ENCODE data around the gene PEAK3.

The PEAK3 gene

GRCh38 chr19:2250766-2251105 lies 31.2 kb downstream of the PEAK3 start:
- Histone ChIP-seq H3K4me1 (ENCODE audit: control insufficient read depth, insufficient read depth, low read length) (peaks cover 18% of the 10 kb centered on the region), H3K36me3 (ENCODE audit: insufficient read depth, low read length) (peaks cover 31% of the 10 kb centered on the region), H3K9me3 (replicated peaks; ENCODE audit: low read length) (no peaks in the 10 kb centered on the region), H3K27me3 (ENCODE audit: control insufficient read depth, insufficient read depth, low read length) (no peaks in the 10 kb centered on the region), H3K9ac (ENCODE audit: low read depth, low read length) (no peak overlapping the region), H3K4me2 (ENCODE audit: low read length) (no peak overlapping the region), H3K4me3 (ENCODE audit: low read length) (no peak overlapping the region)

- H3K4me3 ChIP-seq (ENCODE audit: low read length): no peak overlapping the region
- H3K27me3 ChIP-seq (ENCODE audit: control insufficient read depth, insufficient read depth, low read length): no peaks in the 10 kb centered on the region
- H3K4me2 ChIP-seq (ENCODE audit: low read length): no peak overlapping the region
- no peak overlapping the region for H3K9ac ChIP-seq (ENCODE audit: low read depth, low read length)
- peaks cover 37% of the 10 kb centered on the region for H3K36me3 ChIP-seq (ENCODE audit: insufficient read depth, low read length)
- H3K4me1 ChIP-seq (ENCODE audit: control insufficient read depth, insufficient read depth, low read length): peaks cover 12% of the 10 kb centered on the region
- H3K9me3 ChIP-seq (replicated peaks; ENCODE audit: low read length): no peaks in the 10 kb centered on the region
Observed at GRCh38 chr19:2249880-2250765, 31.9 kb downstream of the PEAK3 start.

GRCh38 chr19:2249010-2249866 lies 32.7 kb downstream of the PEAK3 start, which contains the start of gene AMH:
TSS of gene AMH (plus strand) at chr19:2249323. CDS start at chr19:2249333, 10 bp downstream.
- peaks cover 46% of the 10 kb centered on the region for H3K36me3 ChIP-seq (ENCODE audit: insufficient read depth, low read length)
- H3K27me3 ChIP-seq (ENCODE audit: control insufficient read depth, insufficient read depth, low read length): no peaks in the 10 kb centered on the region
- H3K4me3 ChIP-seq (ENCODE audit: low read length): no peak within 1 kb of the TSS
- no peaks in the 10 kb centered on the region for H3K9me3 ChIP-seq (replicated peaks; ENCODE audit: low read length)
- peaks cover 9% of the 10 kb centered on the region for H3K4me1 ChIP-seq (ENCODE audit: control insufficient read depth, insufficient read depth, low read length)
- no peak within 1 kb of the TSS for H3K9ac ChIP-seq (ENCODE audit: low read depth, low read length)
- no peak within 1 kb of the TSS for H3K4me2 ChIP-seq (ENCODE audit: low read length)

GRCh38 chr19:2248136-2249009 lies 33.6 kb downstream of the PEAK3 start:
- H3K4me2 ChIP-seq (ENCODE audit: low read length): no peak overlapping the region
- H3K27me3 ChIP-seq (ENCODE audit: control insufficient read depth, insufficient read depth, low read length): no peaks in the 10 kb centered on the region
- H3K4me1 ChIP-seq (ENCODE audit: control insufficient read depth, insufficient read depth, low read length): peaks cover 9% of the 10 kb centered on the region
- no peak overlapping the region for H3K9ac ChIP-seq (ENCODE audit: low read depth, low read length)
- no peaks in the 10 kb centered on the region for H3K9me3 ChIP-seq (replicated peaks; ENCODE audit: low read length)
- peaks cover 54% of the 10 kb centered on the region for H3K36me3 ChIP-seq (ENCODE audit: insufficient read depth, low read length)
- H3K4me3 ChIP-seq (ENCODE audit: low read length): no peak overlapping the region

DNA sequence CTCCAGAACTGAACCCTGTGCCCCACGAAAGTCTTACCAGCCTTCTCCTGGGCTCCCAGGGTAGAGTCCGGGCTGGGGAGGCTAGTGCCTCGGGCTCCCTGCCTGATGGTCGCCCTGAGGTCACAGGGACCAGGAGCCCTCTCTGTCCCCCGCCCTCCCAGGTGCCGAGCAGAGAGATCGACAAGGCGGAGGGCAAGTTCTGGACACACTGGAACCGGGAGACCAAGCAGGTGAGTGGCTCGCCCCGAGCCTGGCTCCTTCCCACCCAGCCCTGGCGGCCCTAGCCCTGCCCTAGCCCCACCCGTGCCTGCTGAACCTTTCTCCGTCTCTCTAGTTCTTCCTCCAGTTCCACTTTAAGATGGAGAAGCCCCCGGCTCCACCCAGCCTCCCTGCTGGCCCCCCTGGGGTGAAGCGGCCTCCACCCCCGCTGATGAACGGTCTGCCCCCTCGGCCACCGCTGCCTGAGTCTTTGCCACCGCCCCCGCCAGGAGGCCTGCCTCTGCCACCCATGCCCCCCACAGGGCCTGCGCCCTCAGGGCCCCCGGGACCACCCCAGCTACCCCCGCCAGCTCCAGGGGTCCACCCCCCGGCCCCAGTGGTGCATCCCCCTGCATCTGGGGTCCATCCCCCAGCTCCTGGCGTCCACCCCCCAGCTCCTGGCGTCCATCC lies 34.4 kb downstream of the PEAK3 start:
- Histone ChIP-seq H3K4me3 (ENCODE audit: low read length) (no peak overlapping the region), H3K4me1 (ENCODE audit: control insufficient read depth, insufficient read depth, low read length) (peaks cover 11% of the 10 kb centered on the region), H3K9ac (ENCODE audit: low read depth, low read length) (no peak overlapping the region), H3K27me3 (ENCODE audit: control insufficient read depth, insufficient read depth, low read length) (no peaks in the 10 kb centered on the region), H3K4me2 (ENCODE audit: low read length) (no peak overlapping the region), H3K9me3 (replicated peaks; ENCODE audit: low read length) (no peaks in the 10 kb centered on the region), H3K36me3 (ENCODE audit: insufficient read depth, low read length) (peaks cover 62% of the 10 kb centered on the region)

DNA sequence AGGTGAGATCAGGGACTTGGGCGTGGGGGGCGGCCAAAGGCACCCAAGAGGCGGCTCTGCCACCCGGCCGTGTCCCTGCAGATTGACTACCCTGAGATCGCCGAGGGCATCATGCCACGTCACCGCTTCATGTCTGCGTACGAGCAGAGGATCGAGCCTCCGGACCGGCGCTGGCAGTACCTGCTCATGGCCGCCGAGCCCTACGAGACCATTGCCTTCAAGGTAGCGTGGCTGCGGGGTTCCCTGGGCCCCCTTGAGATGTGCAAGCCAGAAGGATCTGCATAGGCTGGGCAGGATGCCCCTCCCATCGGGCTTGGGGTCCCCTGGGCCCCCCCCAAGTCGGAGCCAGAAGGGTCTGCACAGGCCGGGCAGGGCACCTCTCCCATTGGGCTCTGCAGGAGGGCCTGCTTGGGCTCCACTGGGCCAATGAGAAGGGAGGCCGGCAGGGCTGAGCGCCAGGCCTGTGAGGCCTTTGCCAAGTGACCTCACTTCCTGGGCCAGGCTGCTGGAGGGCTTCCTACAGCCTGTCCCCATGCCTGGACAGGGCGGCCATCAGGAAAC lies 35.1 kb downstream of the PEAK3 start:
- H3K4me3 ChIP-seq (ENCODE audit: low read length): no peak overlapping the region
- H3K9ac ChIP-seq (ENCODE audit: low read depth, low read length): no peak overlapping the region
- H3K27me3 ChIP-seq (ENCODE audit: control insufficient read depth, insufficient read depth, low read length): no peaks in the 10 kb centered on the region
- H3K9me3 ChIP-seq (replicated peaks; ENCODE audit: low read length): no peaks in the 10 kb centered on the region
- peaks cover 18% of the 10 kb centered on the region for H3K4me1 ChIP-seq (ENCODE audit: control insufficient read depth, insufficient read depth, low read length)
- H3K36me3 ChIP-seq (ENCODE audit: insufficient read depth, low read length): peaks cover 66% of the 10 kb centered on the region
- no peak overlapping the region for H3K4me2 ChIP-seq (ENCODE audit: low read length)

GRCh38 chr19:2246014-2246620 lies 35.9 kb downstream of the PEAK3 start:
- Histone ChIP-seq H3K4me1 (ENCODE audit: control insufficient read depth, insufficient read depth, low read length) (peaks cover 26% of the 10 kb centered on the region), H3K9me3 (replicated peaks; ENCODE audit: low read length) (no peaks in the 10 kb centered on the region), H3K9ac (ENCODE audit: low read depth, low read length) (no peak overlapping the region), H3K36me3 (ENCODE audit: insufficient read depth, low read length) (peaks cover 66% of the 10 kb centered on the region), H3K4me3 (ENCODE audit: low read length) (no peak overlapping the region), H3K4me2 (ENCODE audit: low read length) (no peak overlapping the region), H3K27me3 (ENCODE audit: control insufficient read depth, insufficient read depth, low read length) (no peaks in the 10 kb centered on the region)

- H3K4me1 ChIP-seq (ENCODE audit: control insufficient read depth, insufficient read depth, low read length): peaks cover 34% of the 10 kb centered on the region
- H3K36me3 ChIP-seq (ENCODE audit: insufficient read depth, low read length): peaks cover 66% of the 10 kb centered on the region
- no peaks in the 10 kb centered on the region for H3K9me3 ChIP-seq (replicated peaks; ENCODE audit: low read length)
- no peak overlapping the region for H3K9ac ChIP-seq (ENCODE audit: low read depth, low read length)
- no peak overlapping the region for H3K4me3 ChIP-seq (ENCODE audit: low read length)
- no peak overlapping the region for H3K4me2 ChIP-seq (ENCODE audit: low read length)
- no peaks in the 10 kb centered on the region for H3K27me3 ChIP-seq (ENCODE audit: control insufficient read depth, insufficient read depth, low read length)
Observed at GRCh38 chr19:2245273-2245672, 36.7 kb downstream of the PEAK3 start.

DNA sequence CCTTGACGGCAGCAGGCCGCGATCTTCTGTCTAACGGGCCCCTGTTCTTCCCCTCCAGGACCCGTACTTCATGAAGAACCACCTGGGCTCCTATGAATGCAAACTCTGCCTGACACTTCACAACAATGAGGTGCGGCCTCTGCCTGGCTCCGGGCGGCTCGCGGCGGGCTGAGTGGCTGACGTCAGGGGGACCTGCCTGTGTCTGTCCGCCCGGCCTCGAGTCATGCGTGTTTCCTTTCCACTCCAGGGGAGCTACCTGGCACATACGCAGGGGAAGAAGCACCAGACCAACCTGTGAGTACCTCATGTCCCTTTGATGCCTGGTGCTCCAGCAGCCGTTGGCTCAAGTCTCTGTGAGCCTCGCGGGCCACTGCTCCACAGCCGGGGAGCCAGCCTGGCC lies 37.5 kb downstream of the PEAK3 start:
- Histone ChIP-seq H3K4me2 (ENCODE audit: low read length) (no peak overlapping the region), H3K4me3 (ENCODE audit: low read length) (no peak overlapping the region), H3K9me3 (replicated peaks; ENCODE audit: low read length) (no peaks in the 10 kb centered on the region), H3K27me3 (ENCODE audit: control insufficient read depth, insufficient read depth, low read length) (no peaks in the 10 kb centered on the region), H3K36me3 (ENCODE audit: insufficient read depth, low read length) (peaks cover 62% of the 10 kb centered on the region), H3K9ac (ENCODE audit: low read depth, low read length) (no peak overlapping the region), H3K4me1 (ENCODE audit: control insufficient read depth, insufficient read depth, low read length) (peaks cover 36% of the 10 kb centered on the region)

GRCh38 chr19:2244125-2244411 lies 37.9 kb downstream of the PEAK3 start:
- Histone ChIP-seq H3K27me3 (ENCODE audit: control insufficient read depth, insufficient read depth, low read length) (no peaks in the 10 kb centered on the region), H3K9me3 (replicated peaks; ENCODE audit: low read length) (no peaks in the 10 kb centered on the region), H3K4me1 (ENCODE audit: control insufficient read depth, insufficient read depth, low read length) (peaks cover 36% of the 10 kb centered on the region), H3K9ac (ENCODE audit: low read depth, low read length) (no peak overlapping the region), H3K4me2 (ENCODE audit: low read length) (no peak overlapping the region), H3K36me3 (ENCODE audit: insufficient read depth, low read length) (peaks cover 58% of the 10 kb centered on the region), H3K4me3 (ENCODE audit: low read length) (no peak overlapping the region)

All from skeletal muscle satellite cell (primary cell).